Stimulated activated naive CD8-positive, alpha-beta T cell treated with anti-CD3 and anti-CD28 coated beads, Interleukin-15, Interleukin-2, amounts not matched to agents 100 ng/mL and 50 ng/mL, for 24 hours (primary cell): ENCODE data around the gene OSBPL6.
"Not testable (repeated sequence)": the region's sequence is repeated elsewhere in the genome, so short reads cannot be mapped to it uniquely, and the experiment has no call there.

ENCODE experiments used
- H3K27ac Mint-ChIP-seq: one replicate; pipeline ENCODE4 v1.8.0; 2021; ENCODE audit warnings: mild to moderate bottlenecking, mixed read lengths
- H3K27me3 Mint-ChIP-seq: one replicate; pipeline ENCODE4 v1.8.0; 2021; ENCODE audit warnings: mixed read lengths
- H3K36me3 Mint-ChIP-seq: one replicate; pipeline ENCODE4 v1.8.0; 2021; ENCODE audit warnings: low read depth, mixed read lengths
- H3K4me1 Mint-ChIP-seq: one replicate; pipeline ENCODE4 v1.8.0; 2021; ENCODE audit warnings: low read depth, mixed read lengths
- H3K4me3 Mint-ChIP-seq: one replicate; pipeline ENCODE4 v1.8.0; 2021; ENCODE audit warnings: mild to moderate bottlenecking, mixed read lengths
- H3K9me3 Mint-ChIP-seq: one replicate; pipeline ENCODE4 v1.8.0; 2021; ENCODE audit warnings: mixed read lengths

Gene OSBPL6

GRCh38 chr2:178188466-178188865, 5.8 kb upstream of the OSBPL6 start:
- Mint-ChIP-seq H3K27ac (no peak overlapping the region), H3K4me1 (no peaks in the 10 kb centered on the region), H3K36me3 (no peaks in the 10 kb centered on the region), H3K4me3 (no peak overlapping the region), H3K27me3 (peaks cover 49% of the 10 kb centered on the region), H3K9me3 (no peaks in the 10 kb centered on the region)

- H3K4me3 Mint-ChIP-seq = no peak overlapping the region
- H3K36me3 Mint-ChIP-seq = no peaks in the 10 kb centered on the region
- H3K4me1 Mint-ChIP-seq = peaks cover 4% of the 10 kb centered on the region
- H3K9me3 Mint-ChIP-seq = no peaks in the 10 kb centered on the region
- peaks cover 44% of the 10 kb centered on the region for H3K27me3 Mint-ChIP-seq
- no peak overlapping the region for H3K27ac Mint-ChIP-seq
Measured at GRCh38 chr2:178191004-178191508, 3.3 kb upstream of the OSBPL6 start.

- Mint-ChIP-seq H3K36me3 (no peaks in the 10 kb centered on the region), H3K4me1 (peaks cover 4% of the 10 kb centered on the region), H3K9me3 (no peaks in the 10 kb centered on the region), H3K27ac (no peak overlapping the region), H3K27me3 (peaks cover 45% of the 10 kb centered on the region), H3K4me3 (no peak overlapping the region)
Measured at GRCh38 chr2:178191511-178191910, 2.8 kb upstream of the OSBPL6 start.

- peak overlapping the region; percentile 44 for H3K4me3 Mint-ChIP-seq
- no peaks in the 10 kb centered on the region for H3K36me3 Mint-ChIP-seq
- H3K9me3 Mint-ChIP-seq = no peaks in the 10 kb centered on the region
- H3K27ac Mint-ChIP-seq = no peak overlapping the region
- peaks cover 57% of the 10 kb centered on the region for H3K27me3 Mint-ChIP-seq
- H3K4me1 Mint-ChIP-seq = peaks cover 4% of the 10 kb centered on the region
Measured at GRCh38 chr2:178193496-178193822, 853 bp upstream of the OSBPL6 start.

GRCh38 chr2:178194600-178195389, 483 bp downstream of the OSBPL6 start:
- Mint-ChIP-seq H3K27me3 (peaks cover 63% of the 10 kb centered on the region), H3K4me3 (peak overlapping the region; percentile 66), H3K27ac (no peak overlapping the region), H3K36me3 (no peaks in the 10 kb centered on the region), H3K4me1 (peaks cover 4% of the 10 kb centered on the region), H3K9me3 (no peaks in the 10 kb centered on the region)

GRCh38 chr2:178195390-178196166, 1.3 kb downstream of the OSBPL6 start:
- H3K9me3 Mint-ChIP-seq = no peaks in the 10 kb centered on the region
- H3K4me1 Mint-ChIP-seq = peaks cover 4% of the 10 kb centered on the region
- peaks cover 63% of the 10 kb centered on the region for H3K27me3 Mint-ChIP-seq
- H3K4me3 Mint-ChIP-seq = peak overlapping the region; percentile 66
- H3K27ac Mint-ChIP-seq = no peak overlapping the region
- H3K36me3 Mint-ChIP-seq = no peaks in the 10 kb centered on the region

- Mint-ChIP-seq H3K4me3 (no peak overlapping the region), H3K27me3 (peaks cover 61% of the 10 kb centered on the region), H3K9me3 (no peaks in the 10 kb centered on the region), H3K36me3 (no peaks in the 10 kb centered on the region), H3K27ac (no peak overlapping the region), H3K4me1 (peaks cover 4% of the 10 kb centered on the region)
Measured at GRCh38 chr2:178197791-178198190, 3.5 kb downstream of the OSBPL6 start.

GRCh38 chr2:178198441-178198840, 4.1 kb downstream of the OSBPL6 start:
- not testable (repeated sequence) for H3K9me3 Mint-ChIP-seq, H3K4me3 Mint-ChIP-seq, H3K4me1 Mint-ChIP-seq, H3K27ac Mint-ChIP-seq, H3K36me3 Mint-ChIP-seq
- peaks cover 54% of the 10 kb centered on the region for H3K27me3 Mint-ChIP-seq

- no peak overlapping the region for H3K4me3 Mint-ChIP-seq
- no peaks in the 10 kb centered on the region for H3K9me3 Mint-ChIP-seq
- peaks cover 54% of the 10 kb centered on the region for H3K27me3 Mint-ChIP-seq
Measured at GRCh38 chr2:178199334-178199733, 5.0 kb downstream of the OSBPL6 start.

GRCh38 chr2:178200331-178200730, 6.0 kb downstream of the OSBPL6 start:
- Mint-ChIP-seq H3K27me3 (peaks cover 60% of the 10 kb centered on the region), H3K9me3 (no peaks in the 10 kb centered on the region), H3K36me3 (no peaks in the 10 kb centered on the region), H3K4me1 (peaks cover 2% of the 10 kb centered on the region), H3K4me3 (no peak overlapping the region), H3K27ac (no peak overlapping the region)

More at GRCh38 chr2:178199334-178199733, 5.0 kb downstream of the OSBPL6 start:
- Mint-ChIP-seq H3K27ac (no peak overlapping the region), H3K4me1 (peaks cover 4% of the 10 kb centered on the region), H3K36me3 (no peaks in the 10 kb centered on the region)

GRCh38 chr2:178202927-178203326, 8.6 kb downstream of the OSBPL6 start:
- H3K4me3 Mint-ChIP-seq = no peak overlapping the region
- no peaks in the 10 kb centered on the region for H3K36me3 Mint-ChIP-seq
- H3K27me3 Mint-ChIP-seq = peaks cover 51% of the 10 kb centered on the region
- H3K4me1 Mint-ChIP-seq = no peaks in the 10 kb centered on the region
- no peak overlapping the region for H3K27ac Mint-ChIP-seq
- no peaks in the 10 kb centered on the region for H3K9me3 Mint-ChIP-seq

GRCh38 chr2:178204977-178205376, 10.7 kb downstream of the OSBPL6 start:
- Mint-ChIP-seq H3K4me3 (no peak overlapping the region), H3K9me3 (no peaks in the 10 kb centered on the region), H3K36me3 (no peaks in the 10 kb centered on the region), H3K27me3 (peaks cover 51% of the 10 kb centered on the region), H3K4me1 (no peaks in the 10 kb centered on the region), H3K27ac (no peak overlapping the region)

- Mint-ChIP-seq H3K4me1 (no peaks in the 10 kb centered on the region), H3K36me3 (no peaks in the 10 kb centered on the region), H3K9me3 (no peaks in the 10 kb centered on the region), H3K27ac (no peak overlapping the region), H3K4me3 (no peak overlapping the region), H3K27me3 (peaks cover 48% of the 10 kb centered on the region)
Measured at GRCh38 chr2:178205853-178206521, 11.7 kb downstream of the OSBPL6 start.

- H3K27ac Mint-ChIP-seq = no peak overlapping the region
- H3K4me3 Mint-ChIP-seq = no peak overlapping the region
- H3K9me3 Mint-ChIP-seq = no peaks in the 10 kb centered on the region
- H3K4me1 Mint-ChIP-seq = no peaks in the 10 kb centered on the region
- no peaks in the 10 kb centered on the region for H3K36me3 Mint-ChIP-seq
- peaks cover 46% of the 10 kb centered on the region for H3K27me3 Mint-ChIP-seq
Measured at GRCh38 chr2:178208336-178208735, 14.0 kb downstream of the OSBPL6 start.

GRCh38 chr2:178208817-178209216, 14.5 kb downstream of the OSBPL6 start:
- no peaks in the 10 kb centered on the region for H3K9me3 Mint-ChIP-seq
- no peaks in the 10 kb centered on the region for H3K36me3 Mint-ChIP-seq
- H3K27me3 Mint-ChIP-seq = peaks cover 50% of the 10 kb centered on the region
- no peak overlapping the region for H3K4me3 Mint-ChIP-seq
- H3K4me1 Mint-ChIP-seq = no peaks in the 10 kb centered on the region
- no peak overlapping the region for H3K27ac Mint-ChIP-seq
